Stimulated activated naive CD8-positive, alpha-beta T cell treated with anti-CD3 and anti-CD28 coated beads, Interleukin-15, amount 100 ng/mL, for 72 hours (primary cell): Measurements from ENCODE around the gene CPSF3.
A peak's percentile ranks its signal among the peaks of the same experiment; 100 is the strongest.

Experiments
- ATAC-seq: fragments of 150-1000 bp; cut with Tn5 transposase; 2 replicates; pipeline ENCODE4 v1.10.0; 2021; ENCODE audit warnings: mild to moderate bottlenecking, moderate library complexity
- DNase-seq, 2 donors: peaks; one replicate each; pipeline ENCODE4 v3.0.0; 2021 to 2022
- H3K27ac Mint-ChIP-seq, 2 donors: one replicate each; pipeline ENCODE4 v1.8.0; 2022; ENCODE audit warnings: mild to moderate bottlenecking in 2 of 2, mixed read lengths in 2 of 2, moderate library complexity in 2 of 2
- H3K27me3 Mint-ChIP-seq: one replicate; pipeline ENCODE4 v1.8.0; 2022; ENCODE audit warnings: mixed read lengths
- H3K4me1 Mint-ChIP-seq: one replicate; pipeline ENCODE4 v1.8.0; 2022; ENCODE audit warnings: mild to moderate bottlenecking, mixed read lengths
- H3K4me3 Mint-ChIP-seq, 2 donors: one replicate each; pipeline ENCODE4 v1.8.0; 2022; ENCODE audit warnings: mild to moderate bottlenecking in 2 of 2, mixed read lengths in 2 of 2, moderate library complexity in 1 of 2
- H3K9me3 Mint-ChIP-seq, 2 donors: one replicate each; pipeline ENCODE4 v1.8.0; 2022; ENCODE audit warnings: mixed read lengths in 2 of 2

Gene CPSF3

DNA sequence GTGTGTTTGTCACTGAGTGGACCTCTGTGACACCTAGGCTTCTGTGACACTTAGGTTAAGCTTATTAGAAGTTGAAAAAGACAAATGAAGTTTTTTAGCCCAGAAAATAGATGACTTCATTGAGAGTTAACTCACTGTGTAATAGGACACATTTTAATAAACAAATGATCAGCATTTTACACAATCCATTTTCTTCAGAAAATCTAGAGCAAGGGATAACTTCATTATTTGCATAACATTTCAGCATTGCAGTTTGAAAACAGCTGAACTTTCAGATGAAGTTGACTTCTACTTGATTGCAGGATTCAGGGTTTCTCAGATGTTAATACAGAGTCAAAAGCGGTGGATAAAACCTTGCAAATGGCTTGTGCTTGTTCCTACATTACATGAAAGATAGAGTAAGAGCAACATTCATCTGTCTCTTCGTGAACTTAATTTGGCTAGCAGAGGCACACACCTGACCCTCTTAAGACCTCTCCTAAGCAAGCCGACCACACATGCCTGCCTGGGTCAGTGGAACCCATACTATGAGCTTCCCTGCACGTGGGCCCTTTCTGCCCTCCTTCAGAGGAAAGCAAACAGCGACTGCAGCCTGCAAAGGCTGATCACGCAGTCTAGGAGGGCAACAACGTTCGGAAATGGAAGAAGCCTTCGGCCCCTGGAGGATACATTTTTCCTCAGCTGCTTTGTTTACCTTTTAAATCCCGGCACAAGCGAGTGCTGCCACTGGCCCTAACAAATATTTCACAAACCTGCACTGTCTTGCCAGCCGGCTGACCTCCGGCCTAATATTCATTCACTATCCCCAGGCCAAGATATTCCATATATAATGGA is 16.7 kb upstream of the CPSF3 start:
- no peak for ATAC-seq
- DNase-seq: no peak
- H3K4me3 Mint-ChIP-seq: no peak overlapping the region
- peak overlapping the region; percentile 26 to 44 for H3K27ac Mint-ChIP-seq
- no peaks in the 10 kb centered on the region for H3K27me3 Mint-ChIP-seq
- H3K4me1 Mint-ChIP-seq: no peaks in the 10 kb centered on the region
- H3K9me3 Mint-ChIP-seq: no peaks in the 10 kb centered on the region

DNA sequence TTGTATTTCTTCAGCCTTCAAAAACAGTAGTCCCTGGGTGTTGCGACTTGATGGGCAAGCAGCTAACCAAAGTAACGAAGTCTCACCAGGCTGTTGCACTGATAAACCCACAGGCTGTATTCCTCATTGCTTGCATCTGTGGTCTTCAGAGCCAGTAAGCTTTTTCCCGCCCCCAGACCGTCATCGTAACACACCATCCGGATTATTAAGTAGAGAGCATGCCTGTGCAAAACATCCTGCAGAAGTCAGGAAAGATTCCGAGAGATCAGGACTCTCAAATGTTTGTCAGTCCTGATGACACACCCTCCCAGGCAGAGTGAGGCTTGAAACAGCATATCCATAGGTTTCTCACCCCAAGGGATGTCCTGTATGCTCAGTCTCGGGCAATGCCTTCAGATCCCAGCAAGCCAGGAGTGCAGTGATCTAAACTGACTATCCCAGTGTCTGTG is 16.1 kb upstream of the CPSF3 start:
- peak overlapping the region in 1 of 2 donors; percentile 46 for H3K27ac Mint-ChIP-seq

DNA sequence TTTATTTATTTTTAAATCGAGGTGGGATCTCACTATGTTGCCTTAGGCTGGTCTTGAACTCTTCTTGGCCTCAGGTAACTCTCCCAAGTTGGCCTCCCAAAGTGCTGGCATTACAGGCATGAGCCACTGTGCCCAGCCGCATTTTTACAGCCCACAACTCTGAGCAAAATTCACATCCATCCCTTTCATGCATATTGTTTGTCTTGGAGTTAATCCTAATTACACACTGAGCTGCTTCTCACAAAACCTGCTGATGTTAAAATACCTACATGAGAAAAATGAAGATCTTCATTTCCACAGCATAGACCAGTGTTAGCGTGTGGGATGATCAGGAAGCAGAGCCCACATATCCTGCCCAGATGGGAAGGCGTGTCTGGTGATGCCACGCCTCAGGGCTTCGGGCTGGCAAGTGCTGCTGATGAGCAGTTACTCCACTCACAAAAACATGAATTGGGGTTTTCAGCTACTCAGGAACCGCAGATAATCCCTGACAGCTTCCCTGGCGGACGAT is 14.8 kb upstream of the CPSF3 start:
- ATAC-seq: no peak
- H3K4me3 Mint-ChIP-seq: no peak overlapping the region
- no peak overlapping the region for H3K27ac Mint-ChIP-seq
- no peak for DNase-seq
- no peaks in the 10 kb centered on the region for H3K27me3 Mint-ChIP-seq
- H3K4me1 Mint-ChIP-seq: peaks cover 1% of the 10 kb centered on the region
- no peaks in the 10 kb centered on the region for H3K9me3 Mint-ChIP-seq

More for the DNA sequence above, 16.1 kb upstream of the CPSF3 start:
- DNase-seq (no peak), ATAC-seq (no peak)
- H3K4me1 Mint-ChIP-seq: no peaks in the 10 kb centered on the region
- H3K27me3 Mint-ChIP-seq: no peaks in the 10 kb centered on the region
- H3K9me3 Mint-ChIP-seq: no peaks in the 10 kb centered on the region
- H3K4me3 Mint-ChIP-seq: no peak overlapping the region

DNA sequence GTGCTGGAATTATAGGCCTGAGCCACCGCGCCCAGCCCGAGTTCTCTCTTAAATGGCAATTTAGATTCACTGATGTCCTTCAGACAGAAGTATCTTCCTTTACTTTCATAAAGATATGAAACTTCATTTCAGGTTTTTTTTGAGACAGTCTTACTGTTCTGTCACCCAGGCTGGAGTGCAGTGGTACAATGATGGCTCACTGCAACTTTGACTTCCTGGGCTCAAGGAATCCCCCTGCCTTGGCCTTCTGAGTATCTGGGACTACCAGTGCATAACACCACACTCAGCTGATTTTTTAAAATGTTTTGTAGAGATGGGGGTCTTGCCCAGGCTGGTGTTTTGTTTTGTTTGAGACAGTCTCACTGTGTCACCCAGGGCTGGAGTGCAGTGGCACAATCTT is 13.3 kb upstream of the CPSF3 start:
- DNase-seq (no peak), ATAC-seq (peak; percentile 65)
- H3K4me3 Mint-ChIP-seq: no peak overlapping the region
- peaks cover 7% of the 10 kb centered on the region for H3K4me1 Mint-ChIP-seq
- no peaks in the 10 kb centered on the region for H3K27me3 Mint-ChIP-seq
- no peaks in the 10 kb centered on the region for H3K9me3 Mint-ChIP-seq
- H3K27ac Mint-ChIP-seq: peak overlapping the region; percentile 23 to 91

DNA sequence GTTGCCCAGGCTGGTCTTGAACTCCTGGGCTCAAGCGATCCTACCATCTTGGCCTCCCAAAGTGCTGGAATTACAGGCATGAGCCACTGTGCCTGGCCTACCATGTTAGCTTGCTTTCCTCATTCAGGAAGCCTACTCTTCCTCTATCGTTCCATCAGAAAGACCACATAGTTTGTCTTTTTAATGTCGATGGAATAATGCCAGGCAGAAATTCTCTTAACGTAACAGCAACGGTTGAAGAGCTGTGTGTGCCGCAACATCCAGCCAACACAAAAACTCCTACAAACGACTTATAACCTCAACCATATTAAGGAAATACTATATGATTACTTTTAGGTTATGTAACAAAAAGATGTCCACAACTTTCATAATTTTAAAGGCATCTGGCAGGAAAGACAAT is 10.7 kb upstream of the CPSF3 start:
- H3K4me1 Mint-ChIP-seq: peaks cover 34% of the 10 kb centered on the region

DNA sequence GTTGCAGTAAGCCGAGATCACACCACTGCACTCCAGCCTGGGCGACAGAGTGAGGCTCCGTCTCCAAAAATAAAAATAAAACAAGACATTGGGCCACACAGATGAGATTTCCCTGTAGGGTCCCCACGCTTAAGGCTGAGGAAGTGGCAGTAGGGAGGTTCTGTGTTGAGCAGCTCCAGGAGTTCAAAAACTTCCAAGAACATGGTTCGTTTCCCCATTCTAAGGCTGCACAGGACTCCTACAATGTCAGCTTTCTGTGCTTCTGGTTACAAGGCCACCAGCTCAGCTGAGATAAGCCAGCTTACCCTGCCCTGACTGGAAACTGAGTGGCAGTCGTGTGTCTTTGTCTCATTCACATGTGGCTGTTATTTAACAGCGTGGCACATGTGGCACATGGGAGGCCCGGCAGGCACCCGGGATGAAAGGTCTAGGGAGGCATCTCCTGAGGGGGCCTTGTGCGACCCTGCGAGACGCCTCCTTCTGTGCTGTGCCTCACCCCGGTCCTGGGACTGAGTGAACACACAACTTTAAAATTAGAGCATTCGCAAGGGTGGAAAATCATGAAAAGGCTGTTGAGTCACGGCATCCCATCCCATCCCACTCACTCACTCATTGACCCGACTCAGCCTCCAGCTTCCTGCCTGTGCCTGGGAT is 7.8 kb upstream of the CPSF3 start:
- Mint-ChIP-seq H3K4me1 (peaks cover 58% of the 10 kb centered on the region), H3K27ac (no peak overlapping the region), H3K9me3 (no peaks in the 10 kb centered on the region), H3K27me3 (no peaks in the 10 kb centered on the region), H3K4me3 (no peak overlapping the region)
- no peak for ATAC-seq
- DNase-seq: no peak

More for the DNA sequence above, 10.7 kb upstream of the CPSF3 start:
- Mint-ChIP-seq H3K4me3 (no peak overlapping the region), H3K27me3 (no peaks in the 10 kb centered on the region), H3K27ac (no peak overlapping the region), H3K9me3 (no peaks in the 10 kb centered on the region)
- ATAC-seq (no peak), DNase-seq (no peak)

DNA sequence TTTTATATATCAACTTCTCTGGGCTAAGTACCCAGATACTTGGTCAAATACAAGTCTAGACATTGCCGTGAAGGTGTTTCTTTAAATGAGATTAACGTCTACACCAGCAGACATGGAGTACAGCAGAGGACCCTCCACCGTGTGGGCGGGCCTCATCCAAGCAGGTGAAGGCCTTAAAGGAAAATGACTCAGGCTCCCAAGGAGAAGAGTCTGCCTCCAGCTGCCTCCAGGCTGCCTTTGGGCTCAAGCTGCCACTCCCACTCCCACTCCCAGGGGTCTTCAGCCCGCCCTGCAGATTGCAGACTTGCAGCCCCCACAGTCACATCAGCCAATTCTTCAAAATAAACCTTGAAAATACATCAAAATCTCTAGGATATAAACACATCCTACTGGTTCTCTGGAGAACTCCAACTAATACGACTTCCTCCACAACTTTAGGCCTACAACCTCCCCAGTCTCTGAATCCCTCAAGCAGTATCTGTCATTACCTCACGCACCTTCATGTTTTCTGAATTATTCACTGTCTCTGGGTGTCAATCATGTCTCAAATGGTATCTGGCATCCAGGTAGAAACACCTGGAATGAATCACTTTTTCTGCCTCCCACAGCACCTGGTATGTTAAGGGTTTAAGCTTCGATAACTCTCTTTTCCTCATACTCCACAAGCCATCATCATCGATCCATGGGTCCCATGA is 7.0 kb upstream of the CPSF3 start:
- DNase-seq: no peak
- H3K27ac Mint-ChIP-seq: peak overlapping the region in 1 of 2 donors; percentile 76
- no peak for ATAC-seq
- no peaks in the 10 kb centered on the region for H3K27me3 Mint-ChIP-seq
- H3K4me1 Mint-ChIP-seq: peaks cover 65% of the 10 kb centered on the region
- no peaks in the 10 kb centered on the region for H3K9me3 Mint-ChIP-seq
- H3K4me3 Mint-ChIP-seq: no peak overlapping the region

DNA sequence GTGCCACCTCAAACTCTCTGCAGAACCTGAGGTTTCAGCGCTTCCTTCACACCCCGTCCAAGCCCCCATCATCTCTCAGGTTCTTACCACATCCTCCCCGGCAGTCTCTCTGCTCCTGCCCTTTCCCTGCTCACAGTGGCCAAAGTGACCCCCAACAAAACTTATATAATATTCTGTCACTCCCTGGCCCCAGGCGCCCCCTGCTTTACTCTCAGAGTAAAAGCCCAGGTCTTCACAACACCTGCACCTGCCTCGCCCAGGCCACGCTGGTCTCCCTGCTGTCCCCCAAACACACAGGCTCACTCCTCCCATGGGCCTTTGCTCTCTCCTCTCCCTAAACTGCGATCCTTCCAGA is 6.5 kb upstream of the CPSF3 start:
- H3K4me3 Mint-ChIP-seq: no peak overlapping the region
- peaks cover 70% of the 10 kb centered on the region for H3K4me1 Mint-ChIP-seq
- no peak for ATAC-seq

DNA sequence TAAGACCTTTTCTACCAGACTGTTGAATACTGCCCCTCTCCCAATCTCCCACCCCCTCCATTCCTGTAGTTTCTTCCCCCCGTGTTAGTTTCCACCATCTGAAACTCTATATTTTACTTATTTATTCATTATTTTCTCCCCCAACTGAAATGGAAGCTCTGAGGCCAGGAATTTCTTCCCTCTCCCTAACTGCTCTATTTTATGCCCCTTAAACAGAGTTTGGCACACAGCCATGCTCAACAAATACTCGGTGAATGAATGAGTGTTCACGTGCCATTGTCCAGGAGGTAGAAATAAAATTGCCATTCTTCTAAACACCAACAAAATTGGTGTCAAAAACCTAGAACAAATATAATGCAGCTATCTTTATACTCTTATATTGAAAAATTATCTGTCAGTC is 5.7 kb upstream of the CPSF3 start:
- no peak overlapping the region for H3K27ac Mint-ChIP-seq
- ATAC-seq (no peak), DNase-seq (no peak)
- H3K9me3 Mint-ChIP-seq: no peaks in the 10 kb centered on the region
- no peaks in the 10 kb centered on the region for H3K27me3 Mint-ChIP-seq
- H3K4me1 Mint-ChIP-seq: peaks cover 76% of the 10 kb centered on the region
- H3K4me3 Mint-ChIP-seq: no peak overlapping the region

More for the DNA sequence above, 6.5 kb upstream of the CPSF3 start:
- H3K9me3 Mint-ChIP-seq: no peaks in the 10 kb centered on the region
- peak overlapping the region in 1 of 2 donors; percentile 94 for H3K27ac Mint-ChIP-seq
- H3K27me3 Mint-ChIP-seq: no peaks in the 10 kb centered on the region
- no peak for DNase-seq

DNA sequence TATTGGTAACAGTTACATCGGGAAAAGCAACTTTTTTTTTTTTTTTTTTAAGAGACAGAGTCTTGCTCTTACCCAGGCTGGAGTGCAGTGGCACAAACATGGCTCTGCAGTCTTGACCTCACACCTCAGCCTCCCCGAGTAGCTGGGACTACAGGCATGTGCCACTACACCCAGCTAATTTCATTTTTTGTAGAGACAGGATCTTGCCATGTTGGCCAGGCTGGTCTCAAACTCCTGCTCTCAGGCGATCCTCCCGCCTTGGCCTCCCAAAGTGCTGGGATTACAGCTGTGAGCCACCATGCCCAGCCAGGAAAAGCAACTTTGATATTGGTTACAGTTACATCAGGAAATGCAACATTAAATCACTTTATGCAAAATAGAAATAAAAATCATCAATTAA is 4.7 kb upstream of the CPSF3 start:
- no peak for ATAC-seq
- H3K27ac Mint-ChIP-seq: no peak overlapping the region
- H3K4me1 Mint-ChIP-seq: peaks cover 76% of the 10 kb centered on the region
- H3K4me3 Mint-ChIP-seq: no peak overlapping the region
- no peaks in the 10 kb centered on the region for H3K9me3 Mint-ChIP-seq
- H3K27me3 Mint-ChIP-seq: no peaks in the 10 kb centered on the region
- DNase-seq: no peak

DNA sequence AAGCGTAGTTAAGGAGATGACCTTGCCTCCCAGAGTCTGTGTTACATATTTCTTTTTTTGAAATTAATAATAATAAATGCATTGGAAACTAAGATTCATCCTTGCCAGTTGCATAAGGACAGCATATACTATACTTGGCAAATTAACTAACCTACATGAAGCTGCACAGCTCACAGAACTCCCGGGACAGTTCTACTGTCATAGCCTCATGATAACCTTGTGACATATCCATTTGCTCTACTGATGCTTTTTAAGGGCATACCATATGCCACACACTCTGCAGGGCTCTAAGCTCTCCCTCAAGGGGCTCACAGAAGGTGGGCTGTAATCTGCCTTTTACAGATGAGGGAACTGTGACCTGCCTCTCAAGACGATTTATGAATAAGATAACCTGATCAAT is 3.9 kb upstream of the CPSF3 start:
- Mint-ChIP-seq H3K27ac (no peak overlapping the region), H3K9me3 (no peaks in the 10 kb centered on the region), H3K27me3 (no peaks in the 10 kb centered on the region), H3K4me3 (no peak overlapping the region), H3K4me1 (peaks cover 75% of the 10 kb centered on the region)
- no peak for ATAC-seq
- no peak for DNase-seq

DNA sequence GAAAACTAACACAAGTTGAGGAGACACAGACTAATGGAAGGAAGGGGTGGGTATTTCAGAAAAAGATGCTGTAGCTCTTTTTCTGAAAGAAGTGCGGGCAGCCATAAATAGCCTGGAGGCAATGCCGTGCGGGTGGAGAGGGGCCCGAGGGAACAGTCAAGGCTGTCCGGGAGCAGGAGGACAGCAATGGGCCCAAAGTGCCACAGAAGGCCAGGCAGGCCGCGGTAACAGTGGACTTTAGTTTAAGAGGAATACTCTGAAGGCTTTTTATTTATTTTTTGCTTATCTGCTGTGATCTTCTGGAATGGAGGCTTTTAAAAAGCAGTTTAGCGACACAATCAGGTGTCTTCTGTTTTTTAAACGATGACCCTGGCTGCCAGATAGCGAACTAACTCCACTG is 3.0 kb upstream of the CPSF3 start:
- Mint-ChIP-seq H3K9me3 (no peaks in the 10 kb centered on the region), H3K27ac (no peak overlapping the region), H3K4me3 (no peak overlapping the region), H3K4me1 (peaks cover 69% of the 10 kb centered on the region), H3K27me3 (no peaks in the 10 kb centered on the region)
- no peak for ATAC-seq
- no peak for DNase-seq

DNA sequence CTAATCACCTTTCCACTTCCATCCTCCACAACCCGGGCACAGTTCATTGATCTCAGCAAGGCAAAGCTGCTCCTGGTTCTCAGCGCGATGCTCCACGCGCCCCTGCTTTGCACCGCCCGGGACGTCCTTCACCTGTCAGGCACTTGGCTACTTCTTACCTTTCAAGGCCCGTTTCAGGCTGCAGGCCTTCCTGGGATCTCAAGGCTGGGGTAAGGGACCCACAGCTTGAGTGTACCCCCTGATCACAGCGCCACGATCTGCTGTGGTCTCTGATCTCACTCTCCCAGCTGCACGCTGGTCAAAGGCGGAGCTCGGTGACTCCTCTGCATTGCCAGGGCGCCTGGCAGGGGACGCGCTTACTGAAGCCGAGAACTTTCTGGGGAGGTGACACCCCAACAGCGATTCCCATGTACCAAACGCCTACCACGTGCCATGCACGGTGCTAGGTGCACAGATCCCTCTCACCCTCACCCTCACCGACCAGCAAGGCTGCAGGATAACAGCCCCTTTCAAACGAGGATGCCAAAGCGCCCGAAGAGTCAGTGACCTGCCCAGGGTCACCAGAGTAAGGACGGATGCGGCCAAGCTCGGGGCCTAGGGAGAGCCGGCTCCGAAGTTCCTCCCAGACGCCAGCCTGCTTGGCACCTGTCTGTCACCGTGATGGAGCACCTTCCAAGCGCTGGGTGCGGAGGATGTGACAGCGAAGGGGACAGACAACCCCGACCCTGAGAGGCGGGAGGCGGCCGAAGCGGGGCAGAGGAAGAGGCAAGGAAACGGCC is 944 bp upstream of the CPSF3 start:
- Mint-ChIP-seq H3K4me3 (peak overlapping the region; percentile 94 to 96), H3K27ac (peak overlapping the region; percentile 59 to 96), H3K9me3 (no peaks in the 10 kb centered on the region), H3K27me3 (no peaks in the 10 kb centered on the region), H3K4me1 (peaks cover 49% of the 10 kb centered on the region)
- peak; percentile 47 to 63 for DNase-seq
- ATAC-seq: peak; percentile 53

DNA sequence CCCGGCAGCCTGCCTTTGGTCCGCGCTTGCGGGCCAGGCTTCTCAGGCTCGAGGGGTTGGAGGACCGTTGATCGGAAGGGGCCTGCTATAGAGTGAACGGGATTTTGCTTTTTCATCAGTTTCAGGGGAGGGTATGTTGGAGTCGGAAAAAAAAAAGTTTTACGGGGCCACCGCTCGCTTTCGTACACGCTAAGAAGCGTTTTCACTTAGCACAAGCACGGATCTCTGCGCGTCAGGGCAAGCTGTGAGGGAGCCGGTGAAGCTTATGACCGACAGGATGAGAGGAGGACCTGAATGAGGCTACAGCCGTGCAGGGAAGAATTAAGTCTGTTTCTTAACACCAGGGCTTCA is 443 bp downstream of the CPSF3 start:
- peak; percentile 36 for ATAC-seq
- H3K27me3 Mint-ChIP-seq: no peaks in the 10 kb centered on the region
- no peak overlapping the region for H3K4me3 Mint-ChIP-seq
- DNase-seq: peak in 1 of 2 donors; percentile 47
- no peaks in the 10 kb centered on the region for H3K9me3 Mint-ChIP-seq
- peaks cover 37% of the 10 kb centered on the region for H3K4me1 Mint-ChIP-seq
- H3K27ac Mint-ChIP-seq: peak overlapping the region; percentile 92 to 97

DNA sequence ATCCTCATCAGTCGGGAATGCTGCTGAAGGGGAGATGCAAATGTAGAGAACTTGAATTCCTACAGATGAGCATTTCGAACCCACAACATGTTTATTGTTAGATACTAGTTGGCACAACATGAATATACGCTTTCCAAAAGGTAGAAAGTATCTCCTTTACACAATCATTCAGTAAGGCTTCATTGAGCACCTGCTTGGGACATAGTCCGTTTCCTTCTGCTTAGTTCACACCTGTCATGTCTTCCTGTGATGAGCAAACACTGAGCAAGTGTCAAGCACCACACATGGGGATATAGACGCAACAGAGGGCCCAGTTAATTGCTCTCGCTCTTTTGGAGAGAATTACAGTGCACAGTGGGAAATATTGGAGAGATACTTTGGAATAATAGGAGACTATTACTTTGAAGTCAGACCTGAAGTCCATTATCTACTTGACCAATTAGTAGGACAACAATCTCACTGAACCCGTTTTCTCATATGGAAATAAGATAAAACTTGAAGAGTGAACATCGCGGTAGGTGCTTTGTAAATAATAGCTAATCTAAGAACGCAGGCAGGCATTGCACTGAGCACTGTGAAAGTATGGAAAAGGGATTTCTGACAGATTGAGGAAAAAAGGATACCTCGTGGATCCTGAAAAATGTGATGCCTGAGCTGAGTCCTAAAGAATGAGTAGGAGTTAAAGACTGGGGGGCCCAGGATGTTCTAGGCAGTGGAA is 1.2 kb downstream of the CPSF3 start:
- ATAC-seq (no peak), DNase-seq (no peak)
- no peaks in the 10 kb centered on the region for H3K9me3 Mint-ChIP-seq
- no peak overlapping the region for H3K27ac Mint-ChIP-seq
- H3K4me1 Mint-ChIP-seq: peaks cover 33% of the 10 kb centered on the region
- H3K4me3 Mint-ChIP-seq: no peak overlapping the region
- H3K27me3 Mint-ChIP-seq: no peaks in the 10 kb centered on the region
